A549 (cell line): ENCODE measurements around the gene TBC1D8.

Source experiments
- CEBPB ChIP-seq, 2 experiments: fragments of >200 bp in 1 of 2; sonication (Bioruptor Twin) in 1 of 2; formaldehyde crosslinking in 1 of 2; IDR thresholded peaks; 2 replicates each; pipeline ENCODE4 v1.6.1; 2012 to 2016
- CHD2 ChIP-seq: fragments of 150-350 bp; IDR thresholded peaks from 2 replicates; pipeline ENCODE4 v1.6.1; 2014; ENCODE audit warnings: low read length; ENCODE audit not compliant: partially characterized antibody
- HDAC2 ChIP-seq: fragments of 200-600 bp; sonication (generic); IDR thresholded peaks from 2 replicates; pipeline ENCODE4 v1.6.1; 2016
- NFE2L2 ChIP-seq: fragments of 150-350 bp; conservative IDR thresholded peaks from 2 replicates; pipeline ENCODE4 v1.6.1; 2014; ENCODE audit warnings: low read length
- PBX3 ChIP-seq: IDR thresholded peaks from 2 replicates; pipeline ENCODE4 v1.6.1; 2012
- POLR2A ChIP-seq: IDR thresholded peaks from 2 replicates; pipeline ENCODE4 v1.6.1; 2012; ENCODE audit warnings: mild to moderate bottlenecking, low read length

GRCh38 chr2:101116348-101116747, 34.8 kb downstream of the TBC1D8 start:
- TF ChIP-seq HDAC2 (no peak), CHD2 (no peak), PBX3 (no peak), POLR2A (no peak), NFE2L2 (no peak), CEBPB (IDR thresholded peaks at IDR 0.05) (no peak)
